IMR-90 (cell line): ENCODE data around the gene TTL. TPM values are rescaled to one million over a fixed set of nuclear protein-coding genes. Genes with fewer than 3 reads are reported as not detected.
A peak's percentile ranks its signal among the peaks of the same experiment; 100 is the strongest.
"Not testable (repeated sequence)": the region's sequence is repeated elsewhere in the genome, so short reads cannot be mapped to it uniquely, and the experiment has no call there.

Source experiments
- ATAC-seq: fragments of 200-7000 bp; cut with Tn5 transposase; 2 replicates; pipeline ENCODE4 v1.9.1; 2020; ENCODE audit warnings: low read depth, mild to moderate bottlenecking, moderate library complexity
- BruUV-seq: library from RNA; stranded (reverse); fragments of 400-500 nt; replicated peaks from 2 replicates; lab custom pipeline; 2021; lab: Mats Ljungman, UMichigan
- CTCF ChIA-PET: fragments of 300-600 bp; formaldehyde crosslinking; extraction: SDS; loops from one replicate; lab custom pipeline; 2021; ENCODE audit warnings: antibody characterized with exemption; lab: Yijun Ruan, JAX
- POLR2A ChIA-PET: fragments of 300-600 bp; sonication (Branson Sonifier 250); formaldehyde crosslinking; loops from one replicate; lab custom pipeline; 2022; ENCODE audit warnings: antibody characterized with exemption; ENCODE audit not compliant: unreplicated experiment; lab: Charles Lee
- DNase-seq: peaks from one replicate; pipeline ENCODE4 v3.0.0; 2013
- H2AFZ ChIP-seq: replicated peaks from 2 replicates; pipeline ENCODE3; 2013; ENCODE audit warnings: low read length, mild to moderate bottlenecking; ENCODE audit not compliant: poor library complexity
- H2AK5ac ChIP-seq: 2 replicates; pipeline ENCODE4 v1.6.1; 2013; ENCODE audit warnings: low read depth, low read length, inconsistent platforms
- H2AK9ac ChIP-seq: replicated peaks from 2 replicates; pipeline ENCODE3; 2013; ENCODE audit warnings: mild to moderate bottlenecking, low read depth, low read length, moderate library complexity; ENCODE audit not compliant: poor library complexity
- H2BK120ac ChIP-seq: 2 replicates; pipeline ENCODE4 v1.6.1; 2013; ENCODE audit warnings: low read depth, low read length, inconsistent platforms
- H2BK15ac ChIP-seq: 3 replicates; pipeline ENCODE4 v1.6.1; 2013; ENCODE audit warnings: low read depth, low read length, inconsistent platforms
- H2BK20ac ChIP-seq: 2 replicates; pipeline ENCODE4 v1.6.1; 2013; ENCODE audit warnings: low read depth, mild to moderate bottlenecking, inconsistent platforms, low read length, moderate library complexity
- H2BK5ac ChIP-seq: 2 replicates; pipeline ENCODE4 v1.6.1; 2013; ENCODE audit warnings: mild to moderate bottlenecking, low read depth, low read length, inconsistent platforms; ENCODE audit not compliant: poor library complexity, severe bottlenecking
- H3K14ac ChIP-seq: replicated peaks from 2 replicates; pipeline ENCODE4 v1.6.1; 2013; ENCODE audit warnings: low read depth, low read length, inconsistent platforms
- H3K18ac ChIP-seq: 2 replicates; pipeline ENCODE4 v1.6.1; 2013; ENCODE audit warnings: low read depth, low read length, control low read depth
- H3K23ac ChIP-seq: 2 replicates; pipeline ENCODE4 v1.6.1; 2013; ENCODE audit warnings: low read depth, low read length, inconsistent platforms
- H3K27ac ChIP-seq: 2 replicates; pipeline ENCODE4 v1.5.1; 2013; ENCODE audit warnings: mild to moderate bottlenecking, control low read depth, low read length; ENCODE audit not compliant: insufficient read depth
- H3K27me3 ChIP-seq: 2 replicates; pipeline ENCODE4 v1.6.1; 2013; ENCODE audit warnings: low read length; ENCODE audit not compliant: control insufficient read depth, insufficient read depth
- H3K36me3 ChIP-seq: 2 replicates; pipeline ENCODE4 v1.6.1; 2013; ENCODE audit warnings: low read length, mixed read lengths; ENCODE audit not compliant: control insufficient read depth, insufficient read depth
- H3K4ac ChIP-seq: 2 replicates; pipeline ENCODE4 v1.6.1; 2013; ENCODE audit warnings: low read depth, low read length, inconsistent platforms
- H3K4me1 ChIP-seq: 2 replicates; pipeline ENCODE4 v1.6.1; 2013; ENCODE audit warnings: low read length, mixed read lengths; ENCODE audit not compliant: control insufficient read depth, insufficient read depth
- H3K4me2 ChIP-seq: 2 replicates; pipeline ENCODE4 v1.6.1; 2013; ENCODE audit warnings: low read depth, mild to moderate bottlenecking, control low read depth, low read length, moderate library complexity
- H3K4me3 ChIP-seq: 2 replicates; pipeline ENCODE4 v1.5.1; 2013; ENCODE audit warnings: low read depth, mild to moderate bottlenecking, control low read depth, low read length, moderate library complexity; ENCODE audit not compliant: insufficient read depth
- H3K56ac ChIP-seq: 2 replicates; pipeline ENCODE4 v1.6.1; 2013; ENCODE audit warnings: low read length, inconsistent platforms; ENCODE audit not compliant: insufficient read depth; ENCODE audit errors: extremely low read depth
- H3K79me1 ChIP-seq, 2 experiments: 2 replicates each; pipeline ENCODE4 v1.6.1; 2013; ENCODE audit warnings: low read length in 2 of 2, inconsistent platforms in 1 of 2, low read depth in 1 of 2
- H3K9ac ChIP-seq: 2 replicates; pipeline ENCODE4 v1.6.1; 2013; ENCODE audit warnings: low read depth, low read length, control low read depth
- H3K9me1 ChIP-seq: 2 replicates; pipeline ENCODE4 v1.6.1; 2013; ENCODE audit warnings: low read length, inconsistent platforms; ENCODE audit not compliant: insufficient read depth
- H3K9me3 ChIP-seq: 2 replicates; pipeline ENCODE4 v1.6.1; 2013; ENCODE audit warnings: low read length; ENCODE audit not compliant: control insufficient read depth, insufficient read depth
- H4K20me1 ChIP-seq: 2 replicates; pipeline ENCODE4 v1.6.1; 2013; ENCODE audit warnings: low read length, inconsistent platforms; ENCODE audit not compliant: insufficient read depth
- H4K5ac ChIP-seq: 2 replicates; pipeline ENCODE4 v1.6.1; 2013; ENCODE audit warnings: mild to moderate bottlenecking, low read depth, low read length, control low read depth
- H4K8ac ChIP-seq, 2 experiments: 2 replicates each; pipeline ENCODE4 v1.6.1; 2013; ENCODE audit warnings: low read depth in 2 of 2, low read length in 2 of 2, control low read depth in 1 of 2, inconsistent platforms in 1 of 2
- H4K91ac ChIP-seq: 2 replicates; pipeline ENCODE4 v1.6.1; 2013; ENCODE audit warnings: low read depth, low read length, inconsistent platforms; ENCODE audit not compliant: insufficient read depth
- BHLHE40 ChIP-seq: fragments of 150-350 bp; IDR thresholded peaks from 2 replicates; pipeline ENCODE4 v1.6.1; 2016; ENCODE audit warnings: mild to moderate bottlenecking, low read depth, low read length
- RAD21 ChIP-seq: IDR thresholded peaks from 2 replicates; pipeline ENCODE4 v1.6.1; 2012; ENCODE audit warnings: low read length, improper control_type of control experiment
- WGBS, 2 experiments: methylation state at CpG; one replicate each; pipeline versions ENCODE4 v1.1.5 to v1.1.7; 2013; ENCODE audit warnings: missing lambda C conversion rate in 2 of 2; ENCODE audit not compliant: insufficient read length in 1 of 2; ENCODE audit errors: extremely low coverage in 2 of 2; 5-methylcytosine and 5-hydroxymethylcytosine counted together
- dilution Hi-C: fragments of 300-500 bp; cut with HindIII; formaldehyde crosslinking; loops from one replicate; pipeline ENCODE4 v1.14.3; 2018; ENCODE audit warnings: low sequenced_read_pairs; ENCODE audit not compliant: unreplicated experiment
- in situ Hi-C: fragments of 300-500 bp; cut with MboI; formaldehyde crosslinking; loops from 3 replicates; pipeline ENCODE4 v1.14.3; 2019; ENCODE audit warnings: low sequenced_read_pairs, inconsistent platforms, mixed read lengths
- intact Hi-C: fragments of 100-400 bp; cut with micrococcal nuclease; formaldehyde crosslinking; loops from 2 replicates; pipeline ENCODE4 v1.10.0; 2022
- polyA plus RNA-seq, 3 experiments: library from polyadenylated mRNA; depleted of rRNA; stranded (reverse); fragments of >200 nt; gene quantifications; 2 replicates each; pipeline ENCODE4 v1.2.3, GENCODE V29; 2012; ENCODE audit warnings: low replicate concordance in 1 of 3
- total RNA-seq: library from RNA; depleted of rRNA; stranded (reverse); fragments of >200 nt; gene quantifications from 2 replicates; pipeline ENCODE4 v1.2.3, GENCODE V29; 2012
- TF ChIP-seq, protein P1 (sequence below): fragments of 150-350 bp; IDR thresholded peaks from 2 replicates; pipeline ENCODE4 v1.6.1; 2017; ENCODE audit warnings: mild to moderate bottlenecking, antibody characterized with exemption, low read length, low read depth
- TF ChIP-seq, protein P2 (sequence below): conservative IDR thresholded peaks from 2 replicates; pipeline ENCODE4 v1.5.1; 2012; ENCODE audit warnings: mild to moderate bottlenecking, low read depth, low read length, improper control_type of control experiment

Gene TTL
- total and polyA plus RNA-seq, 2 of the 4 experiments (the other 2 are of a cell fraction): 18.2 to 36.2 TPM

- H4K8ac ChIP-seq, BruUV-seq, H3K14ac ChIP-seq, POLR2A ChIA-PET, H3K4ac ChIP-seq, H2AK9ac ChIP-seq, H3K18ac ChIP-seq, H3K23ac ChIP-seq, H2BK20ac ChIP-seq, H3K9ac ChIP-seq, H3K27me3 ChIP-seq, H3K79me1 ChIP-seq, H3K56ac ChIP-seq, H3K27ac ChIP-seq, intact Hi-C loops, H3K4me1 ChIP-seq, H3K4me2 ChIP-seq, H2BK120ac ChIP-seq, CTCF ChIA-PET, H4K91ac ChIP-seq, H2BK15ac ChIP-seq, H3K9me3 ChIP-seq, H3K9me1 ChIP-seq, H3K4me3 ChIP-seq, H4K20me1 ChIP-seq, dilution Hi-C loops, H2AFZ ChIP-seq, in situ Hi-C loops, H2AK5ac ChIP-seq, H3K36me3 ChIP-seq, H4K5ac ChIP-seq, ATAC-seq, H2BK5ac ChIP-seq: not testable (repeated sequence)
- WGBS, 2 experiments: no CpG with 5 or more reads among the region's 10 CpGs
- peak; percentile 36 for DNase-seq
- TF ChIP-seq, protein P1, sequence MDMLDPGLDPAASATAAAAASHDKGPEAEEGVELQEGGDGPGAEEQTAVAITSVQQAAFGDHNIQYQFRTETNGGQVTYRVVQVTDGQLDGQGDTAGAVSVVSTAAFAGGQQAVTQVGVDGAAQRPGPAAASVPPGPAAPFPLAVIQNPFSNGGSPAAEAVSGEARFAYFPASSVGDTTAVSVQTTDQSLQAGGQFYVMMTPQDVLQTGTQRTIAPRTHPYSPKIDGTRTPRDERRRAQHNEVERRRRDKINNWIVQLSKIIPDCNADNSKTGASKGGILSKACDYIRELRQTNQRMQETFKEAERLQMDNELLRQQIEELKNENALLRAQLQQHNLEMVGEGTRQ: peak; percentile 51; the same call in 1 of the 2 replicates
- TF ChIP-seq, protein P2, sequence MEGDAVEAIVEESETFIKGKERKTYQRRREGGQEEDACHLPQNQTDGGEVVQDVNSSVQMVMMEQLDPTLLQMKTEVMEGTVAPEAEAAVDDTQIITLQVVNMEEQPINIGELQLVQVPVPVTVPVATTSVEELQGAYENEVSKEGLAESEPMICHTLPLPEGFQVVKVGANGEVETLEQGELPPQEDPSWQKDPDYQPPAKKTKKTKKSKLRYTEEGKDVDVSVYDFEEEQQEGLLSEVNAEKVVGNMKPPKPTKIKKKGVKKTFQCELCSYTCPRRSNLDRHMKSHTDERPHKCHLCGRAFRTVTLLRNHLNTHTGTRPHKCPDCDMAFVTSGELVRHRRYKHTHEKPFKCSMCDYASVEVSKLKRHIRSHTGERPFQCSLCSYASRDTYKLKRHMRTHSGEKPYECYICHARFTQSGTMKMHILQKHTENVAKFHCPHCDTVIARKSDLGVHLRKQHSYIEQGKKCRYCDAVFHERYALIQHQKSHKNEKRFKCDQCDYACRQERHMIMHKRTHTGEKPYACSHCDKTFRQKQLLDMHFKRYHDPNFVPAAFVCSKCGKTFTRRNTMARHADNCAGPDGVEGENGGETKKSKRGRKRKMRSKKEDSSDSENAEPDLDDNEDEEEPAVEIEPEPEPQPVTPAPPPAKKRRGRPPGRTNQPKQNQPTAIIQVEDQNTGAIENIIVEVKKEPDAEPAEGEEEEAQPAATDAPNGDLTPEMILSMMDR: peak; percentile 33
- TF ChIP-seq BHLHE40 (peak; percentile 65; the same call in 1 of the 2 replicates), RAD21 (peak; percentile 35)
Measured at GRCh38 chr2:112500850-112501484, 19.0 kb downstream of the TTL start.
